ENCODE measurements around the gene MAP3K7.

Gene MAP3K7

GRCh38 chr6:90488816-90489215, 98.1 kb downstream of the MAP3K7 start:
- H3K4me3 ChIP-seq (ENCODE audit: low read depth, low read length) = no peak overlapping the region
- no peak for TF ChIP-seq CTCF (conservative IDR thresholded peaks at IDR 0.05; ENCODE audit: low read depth, low read length)
- DNase-seq (ENCODE audit: low read depth) = no peak

GRCh38 chr6:90485635-90486277, 101.1 kb downstream of the MAP3K7 start:
- DNase-seq (ENCODE audit: low read depth) = no peak

GRCh38 chr6:90484903-90485302, 102.0 kb downstream of the MAP3K7 start:
- no peak for TF ChIP-seq CTCF (conservative IDR thresholded peaks at IDR 0.05; ENCODE audit: low read depth, low read length)
- no peak for DNase-seq (ENCODE audit: low read depth)
- H3K4me3 ChIP-seq (ENCODE audit: low read depth, low read length) = no peak overlapping the region

More at GRCh38 chr6:90485635-90486277, 101.1 kb downstream of the MAP3K7 start:
- no peak overlapping the region for H3K4me3 ChIP-seq (ENCODE audit: low read depth, low read length)
- TF ChIP-seq CTCF (conservative IDR thresholded peaks at IDR 0.05; ENCODE audit: low read depth, low read length) = no peak

GRCh38 chr6:90484385-90484784, 102.5 kb downstream of the MAP3K7 start:
- TF ChIP-seq CTCF (conservative IDR thresholded peaks at IDR 0.05; ENCODE audit: low read depth, low read length) = no peak
- H3K4me3 ChIP-seq (ENCODE audit: low read depth, low read length) = no peak overlapping the region
- no peak for DNase-seq (ENCODE audit: low read depth)

GRCh38 chr6:90483956-90484355, 102.9 kb downstream of the MAP3K7 start:
- DNase-seq (ENCODE audit: low read depth) = no peak
- no peak overlapping the region for H3K4me3 ChIP-seq (ENCODE audit: low read depth, low read length)
- TF ChIP-seq CTCF (conservative IDR thresholded peaks at IDR 0.05; ENCODE audit: low read depth, low read length) = no peak

- TF ChIP-seq CTCF (conservative IDR thresholded peaks at IDR 0.05; ENCODE audit: low read depth, low read length) = no peak
- no peak for DNase-seq (ENCODE audit: low read depth)
Measured at GRCh38 chr6:90483116-90483839, 103.6 kb downstream of the MAP3K7 start.

GRCh38 chr6:90480666-90481065, 106.2 kb downstream of the MAP3K7 start:
- no peak for TF ChIP-seq CTCF (conservative IDR thresholded peaks at IDR 0.05; ENCODE audit: low read depth, low read length)
- no peak for DNase-seq (ENCODE audit: low read depth)
- H3K4me3 ChIP-seq (ENCODE audit: low read depth, low read length) = no peak overlapping the region

More at GRCh38 chr6:90483116-90483839, 103.6 kb downstream of the MAP3K7 start:
- H3K4me3 ChIP-seq (ENCODE audit: low read depth, low read length) = no peak overlapping the region
